H9 (cell line): ENCODE measurements around the gene NAPB. TPM values are rescaled to one million over a fixed set of nuclear protein-coding genes. Genes with fewer than 3 reads are reported as not detected.

Experiments
- DNase-seq: peaks from one replicate; pipeline ENCODE4 v3.0.0-alpha.2; 2017
- H2AFZ ChIP-seq: one replicate; pipeline ENCODE4 v1.6.1; 2013; ENCODE audit warnings: mild to moderate bottlenecking, low read length, control low read depth, moderate library complexity
- H2AK5ac ChIP-seq: 2 replicates; pipeline ENCODE4 v1.6.1; 2013; ENCODE audit warnings: low read length, control low read depth, mixed read lengths; ENCODE audit not compliant: insufficient read length
- H2BK120ac ChIP-seq: one replicate; pipeline ENCODE4 v1.6.1; 2013; ENCODE audit warnings: low read depth, mild to moderate bottlenecking, low read length, control low read depth, inconsistent platforms; ENCODE audit not compliant: poor library complexity, severe bottlenecking
- H2BK12ac ChIP-seq: 2 replicates; pipeline ENCODE4 v1.6.1; 2013; ENCODE audit warnings: low read length, control low read depth, mixed read lengths, low read depth; ENCODE audit not compliant: insufficient read length
- H2BK15ac ChIP-seq: 2 replicates; pipeline ENCODE4 v1.6.1; 2013; ENCODE audit warnings: low read depth, low read length, control low read depth
- H2BK20ac ChIP-seq: one replicate; pipeline ENCODE4 v1.6.1; 2013; ENCODE audit warnings: low read depth, mild to moderate bottlenecking, low read length, control low read depth, inconsistent platforms; ENCODE audit not compliant: poor library complexity, severe bottlenecking
- H2BK5ac ChIP-seq: 2 replicates; pipeline ENCODE4 v1.6.1; 2013; ENCODE audit warnings: low read length, control low read depth, mixed read lengths; ENCODE audit not compliant: insufficient read length
- H3K14ac ChIP-seq: 2 replicates; pipeline ENCODE4 v1.6.1; 2013; ENCODE audit warnings: low read length, control low read depth; ENCODE audit not compliant: insufficient read depth
- H3K18ac ChIP-seq: 2 replicates; pipeline ENCODE4 v1.6.1; 2013; ENCODE audit warnings: low read depth, mild to moderate bottlenecking, mixed read lengths, low read length, control low read depth; ENCODE audit not compliant: insufficient read length
- H3K23ac ChIP-seq: 2 replicates; pipeline ENCODE4 v1.6.1; 2013; ENCODE audit warnings: low read length, control low read depth, mixed read lengths, low read depth; ENCODE audit not compliant: insufficient read length
- H3K23me2 ChIP-seq: 2 replicates; pipeline ENCODE4 v1.6.1; 2013; ENCODE audit warnings: low read depth, mild to moderate bottlenecking, mixed read lengths, low read length, control low read depth; ENCODE audit not compliant: insufficient read length, poor library complexity, severe bottlenecking
- H3K27ac ChIP-seq: 2 replicates; pipeline ENCODE4 v1.5.1; 2013; ENCODE audit warnings: low read length, control low read depth, mixed read lengths, low read depth; ENCODE audit not compliant: insufficient read length
- H3K27me3 ChIP-seq: 2 replicates; pipeline ENCODE4 v1.6.1; 2013; ENCODE audit warnings: low read length, control low read depth, inconsistent platforms; ENCODE audit not compliant: insufficient read depth
- H3K4ac ChIP-seq: 2 replicates; pipeline ENCODE4 v1.6.1; 2013; ENCODE audit warnings: low read depth, mild to moderate bottlenecking, control low read depth, inconsistent platforms, low read length, moderate library complexity
- H3K4me1 ChIP-seq: 2 replicates; pipeline ENCODE4 v1.6.1; 2013; ENCODE audit warnings: low read length, control low read depth, inconsistent platforms; ENCODE audit not compliant: insufficient read depth
- H3K4me2 ChIP-seq: 2 replicates; pipeline ENCODE4 v1.6.1; 2013; ENCODE audit warnings: low read length, control low read depth, mixed read lengths; ENCODE audit not compliant: insufficient read length, insufficient read depth
- H3K56ac ChIP-seq: 2 replicates; pipeline ENCODE4 v1.6.1; 2013; ENCODE audit warnings: low read depth, mild to moderate bottlenecking, mixed read lengths, low read length, control low read depth; ENCODE audit not compliant: insufficient read length
- H3K79me1 ChIP-seq: 2 replicates; pipeline ENCODE4 v1.6.1; 2013; ENCODE audit warnings: low read depth, mild to moderate bottlenecking, moderate library complexity, low read length, control low read depth, inconsistent platforms; ENCODE audit not compliant: insufficient read depth, poor library complexity, severe bottlenecking
- H3K79me2 ChIP-seq: 2 replicates; pipeline ENCODE4 v1.6.1; 2013; ENCODE audit warnings: low read length, control low read depth, inconsistent platforms; ENCODE audit not compliant: insufficient read depth
- H3K9ac ChIP-seq: 2 replicates; pipeline ENCODE4 v1.6.1; 2013; ENCODE audit warnings: low read length, control low read depth, mixed read lengths; ENCODE audit not compliant: insufficient read length; ENCODE audit errors: extremely low read depth
- H3K9me3 ChIP-seq: one replicate; pipeline ENCODE4 v1.6.1; 2013; ENCODE audit warnings: low read depth, low read length, inconsistent platforms; ENCODE audit not compliant: control insufficient read depth
- H3T11ph ChIP-seq: one replicate; pipeline ENCODE4 v1.6.1; 2013; ENCODE audit warnings: mild to moderate bottlenecking, low read length, control low read depth, inconsistent platforms
- H4K20me1 ChIP-seq: one replicate; pipeline ENCODE4 v1.6.1; 2013; ENCODE audit not compliant: control insufficient read depth, insufficient read length, insufficient read depth
- H4K5ac ChIP-seq: 2 replicates; pipeline ENCODE4 v1.6.1; 2013; ENCODE audit warnings: low read depth, mild to moderate bottlenecking, mixed read lengths, low read length, control low read depth; ENCODE audit not compliant: insufficient read length
- H4K8ac ChIP-seq: replicated peaks from 2 replicates; pipeline ENCODE4 v1.6.1; 2013; ENCODE audit warnings: low read length, control low read depth, mixed read lengths, low read depth; ENCODE audit not compliant: insufficient read length
- H4K91ac ChIP-seq: 2 replicates; pipeline ENCODE4 v1.6.1; 2013; ENCODE audit warnings: low read depth, mild to moderate bottlenecking, moderate library complexity, mixed read lengths, low read length, control low read depth; ENCODE audit not compliant: insufficient read length
- H3K27ac Mint-ChIP-seq, 3 experiments: 2 replicates in 2 of 3; 3 replicates in 1 of 3; pipeline ENCODE4 v1.8.0; 2020 to 2021; ENCODE audit warnings: mixed read lengths in 3 of 3, mild to moderate bottlenecking in 1 of 3, moderate library complexity in 1 of 3
- H3K27me3 Mint-ChIP-seq: 2 replicates; pipeline ENCODE4 v1.8.0; 2021; ENCODE audit warnings: low read depth, mild to moderate bottlenecking, moderate library complexity, mixed read lengths
- H3K36me3 Mint-ChIP-seq, 3 experiments: 2 replicates in 2 of 3; 3 replicates in 1 of 3; pipeline ENCODE4 v1.8.0; 2020 to 2021; ENCODE audit warnings: low read depth in 3 of 3, mixed read lengths in 3 of 3; ENCODE audit not compliant: insufficient read depth in 1 of 3
- H3K4me1 Mint-ChIP-seq, 2 experiments: 2 replicates each; pipeline ENCODE4 v1.8.0; 2020; ENCODE audit warnings: mixed read lengths in 2 of 2
- H3K4me3 Mint-ChIP-seq, 2 experiments: 2 replicates in 1 of 2; 3 replicates in 1 of 2; pipeline ENCODE4 v1.8.0; 2020 to 2021; ENCODE audit warnings: mild to moderate bottlenecking in 2 of 2, mixed read lengths in 2 of 2, moderate library complexity in 1 of 2
- H3K9me3 Mint-ChIP-seq, 2 experiments: 2 replicates in 1 of 2; 3 replicates in 1 of 2; pipeline ENCODE4 v1.8.0; 2020; ENCODE audit warnings: mild to moderate bottlenecking in 2 of 2, mixed read lengths in 2 of 2, moderate library complexity in 1 of 2
- WGBS: extraction: QIAGEN DNeasy Blood & Tissue Kit; methylation state at CpG from one replicate; pipeline ENCODE4 v1.1.7; 2013; ENCODE audit warnings: missing lambda C conversion rate, low lambda C conversion rate, mixed read lengths; ENCODE audit not compliant: insufficient read length; ENCODE audit errors: extremely low coverage; 5-methylcytosine and 5-hydroxymethylcytosine counted together
- total RNA-seq: library from RNA; stranded (reverse); gene quantifications from 2 replicates; pipeline ENCODE4 v1.2.1, GENCODE V29; 2021
- TF ChIP-seq, protein P1 (sequence below): fragments of 200-600 bp; sonication (generic); conservative IDR thresholded peaks from 3 replicates; pipeline ENCODE4 v1.8.0; 2021; ENCODE audit warnings: antibody characterized with exemption, mild to moderate bottlenecking

The NAPB gene
- total RNA-seq, 1 experiment from 2014 or later, result 10.4 TPM

DNA sequence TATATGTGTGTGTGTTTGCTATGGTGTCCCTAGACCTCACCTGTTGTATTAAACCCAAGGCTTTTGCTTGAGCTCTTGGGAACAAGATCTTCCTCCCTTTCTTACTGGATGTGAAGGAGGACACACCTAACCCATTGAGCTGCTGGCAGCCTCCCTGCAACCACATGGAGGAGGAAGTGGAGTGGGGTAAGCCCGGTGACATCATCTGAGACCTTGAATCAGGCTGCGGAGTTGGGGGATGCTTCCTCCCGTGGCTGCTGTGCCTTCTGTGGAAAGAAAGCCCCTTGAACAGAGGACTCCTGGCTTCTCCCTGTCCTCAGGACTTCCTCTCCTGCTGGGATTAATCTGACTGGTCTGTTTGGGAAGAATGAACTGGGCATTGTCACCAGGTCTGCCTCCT lies 28.1 kb upstream of the NAPB start:
- no peak overlapping the region for H3K4me2 ChIP-seq
- no peak overlapping the region for H2BK20ac ChIP-seq
- DNase-seq, result no peak
- H4K8ac ChIP-seq, result no peak overlapping the region
- TF ChIP-seq, protein P1, sequence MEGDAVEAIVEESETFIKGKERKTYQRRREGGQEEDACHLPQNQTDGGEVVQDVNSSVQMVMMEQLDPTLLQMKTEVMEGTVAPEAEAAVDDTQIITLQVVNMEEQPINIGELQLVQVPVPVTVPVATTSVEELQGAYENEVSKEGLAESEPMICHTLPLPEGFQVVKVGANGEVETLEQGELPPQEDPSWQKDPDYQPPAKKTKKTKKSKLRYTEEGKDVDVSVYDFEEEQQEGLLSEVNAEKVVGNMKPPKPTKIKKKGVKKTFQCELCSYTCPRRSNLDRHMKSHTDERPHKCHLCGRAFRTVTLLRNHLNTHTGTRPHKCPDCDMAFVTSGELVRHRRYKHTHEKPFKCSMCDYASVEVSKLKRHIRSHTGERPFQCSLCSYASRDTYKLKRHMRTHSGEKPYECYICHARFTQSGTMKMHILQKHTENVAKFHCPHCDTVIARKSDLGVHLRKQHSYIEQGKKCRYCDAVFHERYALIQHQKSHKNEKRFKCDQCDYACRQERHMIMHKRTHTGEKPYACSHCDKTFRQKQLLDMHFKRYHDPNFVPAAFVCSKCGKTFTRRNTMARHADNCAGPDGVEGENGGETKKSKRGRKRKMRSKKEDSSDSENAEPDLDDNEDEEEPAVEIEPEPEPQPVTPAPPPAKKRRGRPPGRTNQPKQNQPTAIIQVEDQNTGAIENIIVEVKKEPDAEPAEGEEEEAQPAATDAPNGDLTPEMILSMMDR, result no peak
- H3K4ac ChIP-seq, result no peak overlapping the region
- no peak overlapping the region for H2BK120ac ChIP-seq
- H3K27me3 ChIP-seq, result no peaks in the 10 kb centered on the region
- peaks cover 9% of the 10 kb centered on the region for H3K27me3 Mint-ChIP-seq
- no peaks in the 10 kb centered on the region for H3K23me2 ChIP-seq
- no peak overlapping the region for H3K27ac ChIP-seq
- no peak overlapping the region for H2BK5ac ChIP-seq
- H3K9ac ChIP-seq, result no peak overlapping the region
- H3K36me3 Mint-ChIP-seq, result no peaks in the 10 kb centered on the region
- H3K4me1 Mint-ChIP-seq, result peaks cover 14 to 16% of the 10 kb centered on the region in 2 experiments
- H3K4me1 ChIP-seq, result no peaks in the 10 kb centered on the region; the same call in 1 of the 2 replicates
- H3K27ac Mint-ChIP-seq, result no peak overlapping the region; a peak in 1 of 7 replicates
- no CpG with 5 or more reads among the region's 3 CpGs for WGBS
- H3K9me3 Mint-ChIP-seq, result no peaks in the 10 kb centered on the region
- H2BK12ac ChIP-seq, result no peak overlapping the region
- H4K20me1 ChIP-seq, result no peaks in the 10 kb centered on the region
- no peak overlapping the region for H3T11ph ChIP-seq
- no peaks in the 10 kb centered on the region for H3K9me3 ChIP-seq
- H4K5ac ChIP-seq, result no peak overlapping the region
- H3K79me2 ChIP-seq, result no peaks in the 10 kb centered on the region
- no peak overlapping the region for H3K23ac ChIP-seq
- no peak overlapping the region for H4K91ac ChIP-seq
- H2AFZ ChIP-seq, result no peak overlapping the region
- H3K79me1 ChIP-seq, result no peaks in the 10 kb centered on the region
- no peak overlapping the region for H3K18ac ChIP-seq
- no peak overlapping the region for H3K56ac ChIP-seq
- no peak overlapping the region for H3K4me3 Mint-ChIP-seq
- no peak overlapping the region for H2BK15ac ChIP-seq
- H3K14ac ChIP-seq, result no peak overlapping the region
- H2AK5ac ChIP-seq, result no peak overlapping the region
